Middle frontal gyrus (tissue), 1 donor: ENCODE data around the gene SLC34A3.

Experiments used
- DNase-seq: peaks from one replicate; pipeline ENCODE4 v3.0.0-alpha.2; 2015; ENCODE audit warnings: low spot score; ENCODE audit errors: extremely low spot score

Gene SLC34A3

DNA sequence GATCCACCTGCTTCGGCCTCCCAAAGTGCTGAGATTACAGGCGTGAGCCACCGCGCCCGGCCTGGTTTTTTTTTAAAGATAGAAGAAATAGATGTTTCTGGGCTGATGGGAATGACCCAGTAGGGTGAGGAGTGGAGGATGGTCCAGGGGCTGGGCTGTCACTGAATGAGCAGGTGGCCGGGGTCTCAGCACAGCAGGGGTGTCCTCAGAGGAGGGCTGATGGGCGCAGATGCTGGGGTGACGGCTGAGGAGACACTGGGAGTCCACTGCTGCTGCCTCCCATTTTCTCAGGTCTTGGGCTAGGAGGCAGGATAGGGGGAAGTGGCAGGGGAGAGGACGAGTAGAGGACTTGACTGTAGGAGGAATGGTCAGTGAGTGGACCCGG lies 44.5 kb downstream of the SLC34A3 start:
- no peak for DNase-seq

DNA sequence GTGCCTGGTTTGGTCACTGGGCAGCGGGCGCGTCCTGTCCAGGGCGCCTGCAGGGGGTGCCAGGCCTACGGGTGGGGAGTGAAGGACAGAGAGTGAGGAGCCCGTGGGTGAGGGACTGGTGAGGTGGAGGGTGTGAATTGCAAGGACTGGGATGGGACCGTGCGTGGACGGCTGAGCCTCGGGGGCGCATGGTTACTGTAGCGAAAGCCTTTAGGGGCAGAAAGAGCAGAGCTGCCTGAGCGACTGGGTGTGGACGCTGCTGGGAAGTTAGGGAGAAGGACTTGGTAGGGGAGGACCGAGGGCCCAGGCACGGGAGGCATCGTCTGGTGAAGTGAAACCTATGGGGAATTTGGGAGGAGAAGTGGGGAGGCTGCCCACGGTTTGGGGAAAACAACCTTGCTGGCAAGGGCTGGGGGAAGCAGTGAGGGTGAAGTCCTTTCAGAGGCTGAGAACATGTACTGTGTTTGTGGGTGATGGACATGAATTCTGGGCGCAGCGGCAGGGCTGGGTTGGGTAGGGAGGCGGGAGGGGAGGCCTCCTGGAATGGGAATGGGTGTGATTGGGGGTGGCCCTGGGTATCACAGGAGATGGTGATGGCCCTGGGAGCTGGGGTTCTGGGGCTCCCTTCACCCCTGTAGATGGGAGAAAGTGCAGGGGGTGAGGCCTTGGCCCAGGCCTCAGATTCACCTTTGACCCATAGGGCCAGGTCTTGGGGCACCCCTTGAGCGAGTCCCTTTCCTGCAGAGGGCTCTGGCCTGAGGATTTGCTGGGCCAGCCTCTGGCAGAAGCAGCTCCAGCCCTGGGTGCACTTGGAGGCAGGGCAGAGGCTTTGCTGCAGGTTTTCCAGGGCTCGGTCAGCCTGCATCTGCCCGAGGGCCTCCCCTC lies 45.1 kb downstream of the SLC34A3 start:
- no peak for DNase-seq

DNA sequence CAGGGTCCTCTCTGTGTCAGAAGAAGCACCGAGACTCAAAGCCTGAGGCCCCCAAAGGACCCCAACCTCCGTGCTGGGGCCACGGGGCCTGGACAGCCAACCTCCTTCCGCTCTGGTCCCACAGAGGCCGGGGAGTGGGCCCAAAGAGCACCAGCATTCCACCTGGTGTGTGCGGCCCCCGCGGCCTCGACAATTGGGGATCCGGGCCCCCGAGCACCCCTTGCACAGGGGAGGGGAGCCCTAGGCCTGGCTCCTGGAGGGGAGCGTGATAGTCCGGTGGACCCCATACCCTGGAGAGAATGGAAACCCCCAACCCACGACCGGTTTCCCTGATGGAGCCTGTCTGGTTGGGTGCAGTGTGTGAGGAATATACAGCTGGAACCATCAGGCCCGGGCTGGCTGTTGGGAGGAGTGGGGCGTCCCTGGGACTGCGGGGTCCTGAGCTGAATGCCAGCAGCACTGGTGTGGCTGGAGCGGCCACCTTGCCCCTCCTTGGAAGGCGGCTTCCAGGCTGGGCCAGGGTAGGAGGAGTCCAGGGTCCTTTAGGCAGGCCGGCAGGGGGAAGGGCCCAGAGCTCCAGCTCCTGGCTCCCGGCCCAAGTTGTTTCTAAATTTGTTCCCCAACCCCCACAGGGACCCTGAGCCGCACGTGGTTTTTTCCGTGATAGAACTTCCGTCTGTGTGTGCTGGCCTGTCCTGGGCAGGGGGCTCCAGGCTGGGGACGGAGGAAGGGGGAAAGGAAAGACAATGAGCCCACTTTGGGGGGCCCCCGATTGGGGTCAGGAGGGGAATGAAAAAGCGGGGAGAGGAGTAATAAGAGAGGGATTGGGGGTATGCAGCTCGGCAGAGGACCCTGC lies 46.0 kb downstream of the SLC34A3 start:
- no peak for DNase-seq

DNA sequence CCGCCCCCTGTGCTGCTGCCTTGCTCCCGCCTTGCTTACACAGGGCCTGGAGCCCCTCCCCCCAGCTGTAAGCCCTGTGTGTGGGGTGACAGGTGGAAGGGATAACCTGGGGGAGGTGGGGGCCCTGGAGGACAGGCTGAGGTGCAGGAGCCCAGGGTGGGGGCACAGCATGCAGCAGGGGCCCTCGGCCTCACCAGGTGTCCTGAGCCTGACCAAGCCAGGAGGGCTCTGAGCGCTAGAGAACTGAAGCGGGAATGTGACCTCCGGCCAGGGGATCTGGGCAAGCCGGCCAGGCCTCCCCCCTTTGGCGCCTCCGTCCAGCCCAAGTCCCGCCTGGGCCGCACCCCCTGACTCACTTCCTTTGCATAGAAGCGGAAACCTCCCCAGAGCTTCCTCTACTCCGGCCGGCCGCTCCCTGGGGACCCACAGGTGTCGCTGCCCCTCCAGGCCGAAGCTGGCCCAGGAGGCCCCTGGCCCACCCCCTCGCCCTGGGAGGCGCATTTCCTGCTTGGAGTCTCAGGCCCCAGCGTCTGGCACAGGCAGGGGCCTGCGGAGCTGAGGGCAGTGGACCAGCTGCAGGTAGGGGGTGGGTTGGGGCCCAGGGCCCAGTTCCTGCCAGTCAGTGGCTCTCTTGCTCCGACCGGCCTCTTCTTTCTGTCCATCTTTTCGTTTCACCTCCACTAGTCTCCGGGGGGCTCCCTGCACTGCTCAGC lies 46.8 kb downstream of the SLC34A3 start, which contains the start of gene TOR4A:
TSS of gene TOR4A (plus strand) at position 398 of the 713 bp plus-strand sequence. CDS start 964 bp downstream, outside the sequence.
- DNase-seq = no peak

DNA sequence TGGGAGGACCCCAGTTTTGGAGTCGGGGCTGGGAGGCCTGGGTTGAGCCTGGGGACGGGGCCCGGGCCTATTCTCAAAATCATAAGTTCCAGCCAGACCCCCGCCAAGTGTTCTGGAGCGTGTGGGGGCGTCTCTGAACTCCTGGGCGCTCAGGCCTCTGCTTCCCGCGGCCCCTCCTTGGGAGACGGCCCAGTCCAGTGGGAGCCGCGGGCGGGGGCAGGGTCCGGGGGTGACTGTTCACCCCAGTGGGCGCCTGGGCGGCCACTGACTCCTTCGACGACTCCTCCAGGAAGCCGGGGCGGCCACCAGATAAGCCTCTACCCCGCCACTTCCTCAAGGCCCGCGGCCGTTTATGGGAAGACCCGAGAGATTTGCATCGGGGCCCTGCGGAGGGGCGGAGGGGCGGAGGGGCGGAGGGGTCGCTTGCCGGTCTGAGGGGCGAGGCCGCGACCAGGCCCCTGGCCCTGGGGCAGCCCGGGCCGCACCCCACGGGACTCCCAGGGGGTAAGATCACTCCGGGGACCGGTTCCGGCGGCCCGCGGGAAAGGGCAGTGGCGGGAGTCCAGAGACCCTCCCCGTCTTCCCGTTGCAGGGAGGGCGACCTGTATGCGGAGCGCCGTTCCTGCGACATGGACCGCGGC lies 47.5 kb downstream of the SLC34A3 start:
- no peak for DNase-seq

DNA sequence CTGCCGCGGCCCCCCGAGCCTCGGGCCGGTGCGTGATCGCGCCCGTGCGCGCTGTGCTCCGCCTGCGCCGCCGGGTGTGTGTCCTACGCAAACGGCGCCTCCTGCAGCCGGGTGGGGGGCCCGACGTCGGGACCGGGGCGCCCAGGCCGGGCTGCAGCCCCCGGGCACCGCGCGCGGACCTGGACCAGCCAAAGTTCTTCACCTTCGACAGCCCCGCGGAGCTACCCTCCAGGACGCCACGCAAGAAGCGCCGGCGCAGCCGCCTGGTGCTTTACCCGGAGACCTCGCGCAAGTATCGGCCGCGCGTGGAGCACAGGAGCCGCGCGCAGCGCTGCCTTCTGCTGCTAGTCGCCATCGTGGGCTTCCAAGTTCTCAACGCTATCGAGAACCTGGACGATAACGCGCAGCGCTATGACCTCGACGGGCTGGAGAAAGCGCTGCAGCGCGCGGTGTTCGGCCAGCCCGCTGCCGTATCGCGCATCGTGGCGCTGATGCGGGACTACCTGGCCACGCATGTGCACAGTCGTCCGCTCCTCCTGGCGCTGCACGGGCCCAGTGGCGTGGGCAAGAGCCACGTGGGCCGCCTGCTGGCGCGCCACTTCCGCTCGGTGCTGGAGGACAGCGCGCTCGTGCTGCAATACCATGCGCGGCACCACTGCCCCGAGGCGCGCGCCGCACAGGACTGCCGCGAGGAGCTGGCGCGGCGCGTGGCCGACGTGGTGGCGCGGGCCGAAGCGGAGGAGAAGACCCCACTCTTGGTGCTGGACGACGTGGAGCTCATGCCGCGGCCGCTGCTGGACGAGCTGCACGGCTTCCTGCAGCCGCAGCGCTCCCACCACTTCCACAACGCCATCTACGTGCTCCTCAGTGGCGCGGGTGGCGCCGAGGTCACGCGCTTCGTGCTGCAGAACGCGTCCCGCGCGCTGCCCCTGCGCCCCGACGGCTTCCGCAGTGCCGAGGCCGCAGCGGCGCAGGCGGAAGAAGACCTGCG lies 48.3 kb downstream of the SLC34A3 start:
- DNase-seq = no peak

DNA sequence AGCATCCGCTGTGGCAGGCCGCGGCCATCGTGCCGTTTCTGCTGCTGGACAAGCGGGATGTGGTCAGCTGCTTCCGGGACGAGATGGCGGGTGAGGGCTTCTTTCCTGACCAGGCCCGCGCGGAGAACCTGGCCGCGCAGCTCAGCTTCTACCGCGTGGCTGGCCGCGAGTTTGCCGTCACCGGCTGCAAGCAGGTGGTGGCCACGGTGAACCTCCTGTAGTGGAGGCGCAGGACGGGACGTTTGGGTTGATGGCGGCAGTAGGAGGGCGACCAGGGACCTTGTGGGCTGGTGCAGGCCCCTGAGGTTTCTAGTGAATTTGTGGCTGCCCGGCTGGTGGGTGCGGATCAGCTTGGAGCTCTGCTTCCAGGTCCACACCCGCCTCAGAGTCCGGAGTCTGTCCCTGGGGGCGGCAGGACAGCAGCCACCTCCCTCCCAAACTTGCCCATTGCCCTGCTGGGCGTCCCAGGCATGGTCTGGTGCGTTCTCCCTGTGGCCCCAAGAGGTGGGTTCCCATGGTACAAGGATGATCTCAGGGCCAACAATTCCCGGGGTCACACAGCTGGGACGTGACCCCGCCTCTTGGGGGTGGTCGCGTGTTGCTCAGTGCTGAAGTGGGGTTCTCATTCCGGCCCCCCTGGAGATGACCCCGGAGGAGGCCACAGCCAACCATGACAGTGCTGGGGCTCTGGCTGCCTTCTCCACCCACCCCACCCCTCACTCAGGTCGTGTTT lies 49.2 kb downstream of the SLC34A3 start:
- DNase-seq = no peak

DNA sequence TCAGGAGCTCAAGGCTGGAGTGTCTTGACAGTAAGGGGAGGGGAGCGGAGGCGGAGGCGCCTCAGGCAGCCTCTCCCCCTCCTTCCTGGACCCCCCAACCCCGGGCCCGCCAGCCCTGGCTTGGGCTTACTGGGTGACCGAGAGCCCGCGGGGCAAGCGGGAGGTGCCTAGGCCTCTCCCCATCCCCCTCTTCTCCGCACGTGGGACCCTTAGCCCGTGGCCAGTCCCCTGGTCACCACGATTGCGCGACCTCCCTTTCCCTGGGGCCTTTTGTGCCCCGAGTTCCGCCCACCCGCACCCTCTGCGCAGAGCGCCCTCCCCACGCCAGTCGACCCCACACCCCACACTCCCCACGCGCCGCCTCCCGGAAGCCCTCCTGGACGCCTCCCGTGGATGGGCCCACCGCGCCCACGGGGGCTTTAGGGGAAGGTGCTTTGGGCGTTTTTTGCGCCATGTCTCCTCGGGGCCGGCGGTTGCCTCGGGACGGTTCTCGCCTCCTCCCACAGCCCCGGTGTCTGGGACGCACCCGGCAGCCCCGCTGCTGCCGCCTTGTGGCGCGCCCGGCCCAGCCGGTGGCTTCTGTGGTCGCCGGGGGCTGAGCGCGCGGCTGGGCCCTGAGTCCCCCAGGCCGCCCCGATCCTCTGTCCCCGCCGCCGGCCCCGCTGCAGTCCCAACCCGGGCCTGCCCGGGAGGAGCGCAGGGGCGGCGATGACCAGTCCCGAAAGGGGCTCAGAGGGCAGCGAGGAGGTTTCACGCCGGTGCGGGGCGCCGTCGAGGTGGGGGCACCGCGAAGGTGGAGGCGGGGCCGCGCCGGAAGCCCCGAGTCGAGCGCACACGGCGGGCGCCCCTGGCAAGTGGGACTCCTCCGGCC lies 50.0 kb downstream of the SLC34A3 start:
- no peak for DNase-seq

DNA sequence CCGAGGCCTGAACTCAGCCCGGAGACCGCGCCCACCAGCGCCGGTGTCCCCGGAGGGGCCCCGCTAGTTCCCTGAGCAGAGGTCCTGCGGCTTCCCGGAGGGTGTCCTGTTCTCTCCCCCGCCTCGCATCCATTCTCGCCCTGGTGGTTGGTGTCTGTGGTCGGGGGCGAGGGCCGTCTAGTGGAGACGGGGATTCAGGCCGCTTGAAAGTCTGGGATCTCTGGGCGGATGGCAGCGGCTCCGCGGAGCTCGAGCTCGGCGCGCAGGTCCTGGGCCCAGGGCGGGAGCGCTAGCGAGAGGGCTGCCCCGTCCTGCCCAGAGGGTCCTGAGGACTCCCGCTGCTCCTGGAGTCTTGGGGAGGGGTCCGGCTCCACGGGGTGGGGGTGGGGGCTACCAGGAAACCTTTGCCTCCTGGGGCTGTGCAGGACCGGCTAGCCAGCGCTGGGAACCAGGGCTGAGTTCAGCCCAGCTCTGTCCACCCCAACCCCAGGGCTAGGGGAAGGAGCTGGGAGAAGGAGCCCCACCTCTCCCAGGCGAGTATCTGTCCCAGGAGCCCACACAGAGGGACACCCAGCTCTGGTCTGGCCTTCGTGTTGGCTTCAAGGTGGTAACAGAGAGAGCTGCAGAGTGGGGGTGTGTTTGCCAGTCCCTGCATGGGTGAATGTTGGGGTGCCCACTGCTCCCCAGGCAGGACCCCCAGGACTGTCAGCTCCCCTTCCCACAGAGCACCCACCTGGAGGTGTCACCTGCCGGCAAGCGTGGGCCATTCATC lies 50.8 kb downstream of the SLC34A3 start:
- no peak for DNase-seq
